HG02588 (cell line): Measurements from ENCODE around the gene TSPAN16.

ENCODE experiments used
- ATAC-seq: cut with Tn5 transposase; IDR thresholded peaks from one replicate; pipeline ENCODE4 v1.9.1; 2021; ENCODE audit warnings: mild to moderate bottlenecking, moderate library complexity; ENCODE audit not compliant: unreplicated experiment

TSPAN16 gene

GRCh38 chr19:11295665-11296245 lies at the start of gene TSPAN16:
Gene TSPAN16, plus strand, starts transcription at chr19:11296160. Its CDS starts 138 bp downstream, at chr19:11296298.
- ATAC-seq: no peak

DNA sequence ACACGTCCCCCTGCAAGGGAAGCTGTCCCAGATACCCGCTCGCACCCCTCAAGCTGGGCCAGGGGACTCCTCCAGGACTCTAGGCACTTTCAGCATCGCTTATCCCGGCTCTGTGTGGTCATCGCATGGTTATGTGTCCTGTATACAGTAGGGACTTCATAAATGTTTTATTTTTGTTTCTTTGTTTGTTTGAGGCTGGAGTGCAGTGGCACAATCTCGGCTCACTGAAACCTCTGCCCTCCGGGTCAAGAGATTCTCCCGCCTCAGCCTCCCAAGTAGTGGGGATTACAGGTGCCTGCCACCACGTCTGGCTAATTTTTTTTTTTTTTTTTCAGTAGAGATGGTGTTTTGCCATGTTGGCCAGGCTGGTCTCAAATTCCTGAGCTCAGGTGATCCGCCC lies 49.0 kb upstream of the TSPAN16 start:
- no peak for ATAC-seq

DNA sequence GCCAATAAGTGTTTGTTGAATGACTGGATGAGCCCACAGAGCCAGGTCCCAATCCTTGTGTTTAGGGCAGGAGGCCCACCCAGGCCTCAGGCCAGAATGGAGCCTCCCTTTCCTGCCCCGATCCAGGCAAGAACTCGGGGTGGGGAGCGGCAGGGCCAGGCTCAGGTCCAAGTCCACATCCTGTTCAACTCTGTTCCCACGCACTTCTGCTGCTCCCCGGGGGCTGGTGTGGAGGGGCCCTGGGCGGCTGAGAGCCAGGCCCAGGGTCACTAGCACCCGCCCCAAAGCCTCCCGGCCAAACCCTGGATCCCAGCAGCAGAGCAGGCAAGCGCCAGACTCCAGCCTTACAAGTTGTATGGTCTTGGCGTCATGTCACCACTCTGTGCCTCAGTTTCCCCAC lies 48.6 kb upstream of the TSPAN16 start:
- ATAC-seq: no peak

GRCh38 chr19:11247934-11248333 lies 48.0 kb upstream of the TSPAN16 start:
- no peak for ATAC-seq

GRCh38 chr19:11248852-11249251 lies 47.1 kb upstream of the TSPAN16 start:
- no peak for ATAC-seq

DNA sequence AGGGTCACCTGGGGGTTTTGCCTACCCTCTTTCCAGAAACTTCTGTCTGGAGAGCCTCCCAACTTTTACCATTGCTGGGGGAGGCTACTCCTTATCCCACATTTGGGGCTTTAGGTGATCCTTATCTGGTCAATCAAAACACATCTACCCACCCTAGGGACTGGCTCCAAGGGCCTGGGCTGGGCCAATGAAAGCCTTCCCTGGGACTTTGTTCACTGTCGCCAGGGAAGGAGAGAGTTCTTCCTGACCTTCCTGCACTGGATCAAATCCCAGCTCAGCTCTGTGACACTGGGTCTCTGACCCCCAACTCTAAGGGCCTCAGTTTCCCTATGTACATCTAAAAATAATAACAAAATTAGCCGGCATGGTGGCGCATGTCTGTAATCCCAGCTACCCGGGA lies 44.7 kb upstream of the TSPAN16 start:
- ATAC-seq: no peak

DNA sequence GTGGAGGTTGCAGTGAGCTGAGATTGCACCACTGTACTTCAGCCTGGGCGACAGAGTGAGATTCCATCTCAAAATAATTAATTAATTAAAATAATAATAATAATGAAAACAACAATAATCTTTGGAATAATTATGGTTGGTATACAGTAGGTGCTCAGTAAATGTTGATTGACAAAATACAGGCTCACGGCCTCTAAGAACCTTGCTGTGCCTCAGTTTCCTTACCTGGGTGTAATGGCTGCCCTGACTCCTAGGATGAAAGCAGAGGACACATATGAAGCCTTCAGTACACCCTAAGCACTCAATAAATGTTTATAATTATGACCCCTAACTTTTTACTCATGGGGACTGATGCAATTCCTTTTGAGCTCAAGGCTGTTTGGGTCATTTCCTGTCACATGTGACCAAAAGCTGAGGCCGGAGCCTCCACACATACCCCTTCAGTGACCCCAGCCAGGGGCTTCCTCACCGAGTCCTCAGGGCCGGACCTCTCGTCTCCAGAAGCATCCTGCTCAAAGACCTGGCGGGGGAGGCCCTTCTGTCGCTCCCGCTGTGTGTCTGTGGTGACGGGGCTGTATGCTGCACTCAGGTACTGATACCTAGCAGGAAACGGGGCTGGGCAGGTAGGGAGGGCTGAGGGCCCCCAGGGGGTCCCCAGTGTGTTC lies 44.2 kb upstream of the TSPAN16 start:
- no peak for ATAC-seq

DNA sequence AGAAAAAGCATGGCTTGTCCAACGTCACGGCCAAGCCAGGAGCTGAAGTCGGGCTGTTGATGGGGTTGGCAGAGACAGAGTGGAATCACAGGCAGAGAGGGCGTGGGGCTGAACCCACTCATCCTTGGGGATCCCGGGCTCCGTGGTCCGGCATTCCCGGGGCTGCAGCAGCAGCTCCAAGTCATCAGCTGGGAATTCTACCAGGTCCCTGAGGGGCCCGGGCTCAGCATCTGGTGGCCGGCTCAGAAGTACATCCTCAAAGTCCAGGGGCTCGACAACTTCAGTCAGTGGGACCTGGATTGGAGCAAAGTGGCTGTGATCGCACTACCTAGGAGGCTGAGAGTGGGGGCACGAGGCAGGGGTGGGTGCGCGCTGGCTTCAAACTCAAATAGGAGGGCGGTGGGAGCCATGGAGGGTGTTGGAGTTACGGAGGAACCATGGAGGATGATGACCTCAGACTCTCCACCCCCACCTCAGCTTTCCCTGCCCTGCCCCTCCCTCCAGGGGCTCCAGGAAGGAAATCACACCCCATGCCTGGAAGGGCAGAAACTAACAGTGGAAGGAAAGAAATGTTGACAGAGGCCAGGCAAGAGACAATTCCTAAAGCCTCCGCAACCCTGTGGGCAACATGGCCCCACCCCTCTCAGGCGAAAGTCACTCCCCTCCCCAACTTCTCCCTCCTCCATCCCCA lies 43.1 kb upstream of the TSPAN16 start:
- no peak for ATAC-seq

DNA sequence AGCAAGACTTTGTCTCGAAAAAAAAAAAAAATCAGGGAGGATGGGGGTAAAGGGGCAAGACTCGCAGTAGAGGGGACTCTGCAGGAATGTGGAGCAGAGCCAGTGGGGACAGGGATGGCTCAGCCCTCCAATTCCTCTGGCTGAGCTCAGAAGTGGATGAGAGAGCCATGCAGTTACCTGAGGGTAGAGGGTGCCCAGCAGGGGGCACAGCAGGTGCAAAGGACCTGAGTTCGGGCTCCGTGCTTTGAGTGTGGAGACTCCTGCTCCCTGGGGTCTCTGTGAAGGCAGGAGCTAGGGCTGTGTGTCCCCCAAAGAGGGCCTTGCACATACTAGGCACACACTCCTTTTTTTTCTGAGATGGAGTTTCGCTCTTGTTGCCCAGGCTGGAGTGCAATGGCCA lies 41.3 kb upstream of the TSPAN16 start:
- ATAC-seq: no peak

- ATAC-seq: no peak
These were observed 39.8 kb upstream of the TSPAN16 start for GRCh38 chr19:11256189-11256588.

- ATAC-seq: no peak
These were observed 38.0 kb upstream of the TSPAN16 start for GRCh38 chr19:11257846-11258380.

GRCh38 chr19:11260996-11261395 lies 35.0 kb upstream of the TSPAN16 start:
- no peak for ATAC-seq

DNA sequence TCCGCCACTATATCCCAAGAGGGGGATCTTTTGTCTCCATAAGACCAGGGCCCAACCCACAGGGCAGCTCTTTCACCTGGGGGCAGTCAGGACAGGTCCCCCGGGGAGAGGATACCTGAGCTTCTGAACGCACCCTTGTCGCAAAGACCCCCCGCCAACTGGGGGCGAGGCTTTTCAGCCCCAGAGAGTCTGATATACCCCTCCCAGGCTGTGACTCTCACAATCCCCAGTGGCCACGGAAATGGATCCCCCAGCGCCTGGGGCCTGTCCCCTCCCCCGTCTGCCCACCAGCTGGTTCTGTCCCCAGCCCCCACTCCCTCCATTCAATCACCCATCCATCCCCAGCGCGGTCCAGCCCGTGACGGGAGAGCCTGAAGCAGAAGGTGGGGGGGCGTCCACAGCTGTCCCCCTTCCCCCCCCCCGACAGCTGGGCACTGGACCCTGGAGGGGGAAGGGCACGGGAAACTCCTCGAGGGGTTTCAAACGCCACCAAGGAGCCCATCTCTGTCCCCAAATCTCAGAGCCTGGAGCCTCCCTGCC lies 34.5 kb upstream of the TSPAN16 start:
- ATAC-seq: no peak

GRCh38 chr19:11261971-11262839 lies 33.8 kb upstream of the TSPAN16 start, which contains the start of gene DOCK6:
Gene DOCK6, minus strand, starts transcription at chr19:11262524. Its CDS starts 84 bp downstream, at chr19:11262440.
- ATAC-seq: no peak

- ATAC-seq: no peak
These were observed 32.2 kb upstream of the TSPAN16 start for GRCh38 chr19:11263726-11264125.

DNA sequence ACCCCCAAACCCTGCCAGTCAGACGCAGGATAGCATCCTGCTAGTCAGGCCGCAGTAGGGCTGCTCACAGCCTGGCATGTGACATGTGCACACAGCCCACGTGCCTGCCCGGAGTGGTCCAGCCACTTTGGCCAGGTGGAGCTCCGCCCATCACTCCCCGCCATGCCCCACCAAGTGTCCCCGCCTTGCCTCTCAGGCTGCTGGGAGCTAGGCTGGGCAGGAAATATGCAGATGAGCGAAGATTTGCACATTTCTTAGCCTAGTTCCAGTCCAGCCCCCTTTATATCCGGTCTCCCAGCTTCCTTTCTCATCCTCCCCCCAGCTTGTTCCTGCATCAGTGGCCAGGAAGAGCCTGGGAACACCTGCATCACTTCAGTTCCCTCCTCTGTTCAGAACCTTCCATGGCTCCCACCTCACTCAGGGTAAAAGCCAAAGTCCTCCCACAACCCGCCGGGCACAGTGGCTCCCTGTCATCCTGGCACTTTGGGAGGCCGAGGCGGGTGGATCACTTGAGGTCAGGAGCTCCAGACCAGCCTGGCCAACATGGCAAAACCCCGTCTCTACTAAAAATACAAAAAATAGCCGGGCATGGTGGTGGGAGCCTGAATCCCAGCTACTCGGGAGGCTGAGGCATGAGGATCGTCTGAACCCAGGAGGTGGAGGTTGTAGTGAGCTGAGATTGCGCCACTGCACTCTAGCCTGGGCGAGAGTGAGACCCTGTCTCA lies 31.3 kb upstream of the TSPAN16 start:
- ATAC-seq: no peak

GRCh38 chr19:11265177-11265784 lies 30.7 kb upstream of the TSPAN16 start:
- no peak for ATAC-seq

DNA sequence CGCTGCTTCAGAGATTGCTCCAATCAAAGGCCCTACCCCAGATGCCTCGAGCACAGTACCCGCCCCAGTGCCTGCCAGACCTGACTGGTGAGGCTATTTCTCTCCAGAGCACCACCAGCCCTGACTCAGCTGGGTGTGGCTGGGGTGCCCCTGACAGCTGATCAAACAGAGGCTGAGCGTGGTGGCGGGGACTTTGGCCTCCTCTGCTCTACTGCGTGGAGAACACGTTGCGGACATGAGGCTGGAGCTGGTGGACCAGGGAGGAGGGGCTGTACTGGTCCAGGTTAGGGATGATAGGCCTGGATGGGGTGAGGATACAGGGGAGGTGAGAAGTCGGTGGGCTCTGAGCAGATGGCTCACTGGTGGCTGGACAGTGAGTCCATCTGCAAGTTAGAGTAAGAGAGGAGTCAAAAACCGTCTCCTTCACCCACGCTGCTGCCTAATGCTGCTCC lies 30.1 kb upstream of the TSPAN16 start:
- no peak for ATAC-seq

GRCh38 chr19:11267316-11268085 lies 28.5 kb upstream of the TSPAN16 start:
- no peak for ATAC-seq
